AML-193 (cell line): ENCODE results near the gene CEP112.

Source experiments
- DNase-seq, 2 experiments: peaks; one replicate each; lab custom pipeline; 2025; lab: John Stamatoyannopoulos, UW

Gene CEP112

GRCh38 chr17:65638221-65638975, 553.5 kb downstream of the CEP112 start:
- no peak for DNase-seq

DNA sequence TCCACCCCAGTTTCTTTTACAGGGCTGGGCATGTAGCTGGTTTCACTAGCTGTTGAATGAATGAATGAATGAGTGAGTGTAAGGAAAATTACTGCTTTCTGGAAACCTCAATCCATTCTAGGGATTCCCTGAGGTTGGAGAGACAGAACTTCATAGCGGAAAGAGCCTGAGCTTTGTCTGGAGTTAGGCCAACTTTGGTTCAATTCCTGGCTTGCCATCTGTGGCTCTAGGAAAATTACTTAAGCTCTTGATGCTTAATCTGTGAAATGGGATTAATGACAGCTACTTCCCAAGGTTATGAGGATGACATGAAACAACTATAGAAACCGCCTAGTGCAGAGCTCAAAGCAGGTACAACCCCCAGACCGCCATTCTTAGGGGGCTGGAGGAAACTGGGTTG, 554.1 kb downstream of the CEP112 start:
- DNase-seq: no peak

- DNase-seq: no peak
Observed at GRCh38 chr17:65634533-65634932, 557.4 kb downstream of the CEP112 start.

GRCh38 chr17:65633988-65634387, 557.9 kb downstream of the CEP112 start:
- DNase-seq: no peak

GRCh38 chr17:65633146-65633881, 558.6 kb downstream of the CEP112 start:
- no peak for DNase-seq

- DNase-seq: no peak
Observed at GRCh38 chr17:65630502-65630901, 561.4 kb downstream of the CEP112 start.

DNA sequence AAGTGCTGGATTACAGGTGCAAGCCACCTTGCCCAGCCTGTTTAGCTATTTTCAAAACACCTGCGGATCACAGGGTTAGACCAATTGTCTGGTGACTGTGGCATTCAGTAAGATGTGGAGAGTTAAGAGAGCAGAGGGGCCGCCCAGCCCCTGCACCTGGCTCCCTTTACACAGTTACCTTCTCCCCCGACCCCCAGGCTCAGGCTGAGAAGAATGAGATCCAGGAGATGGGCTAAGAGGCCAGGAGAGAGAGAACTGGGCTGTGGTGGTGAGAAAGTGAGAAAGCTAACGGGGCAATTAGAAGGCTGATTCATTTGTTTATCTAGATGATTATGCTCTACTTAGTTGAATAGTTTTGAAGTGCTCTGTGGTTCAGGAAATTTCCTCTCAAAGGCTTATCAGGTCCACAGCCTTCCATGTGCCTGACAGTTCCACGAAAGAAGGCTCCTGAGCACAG, 562.7 kb downstream of the CEP112 start:
- no peak for DNase-seq

- no peak for DNase-seq
Observed at GRCh38 chr17:65628644-65629036, 563.3 kb downstream of the CEP112 start.

DNA sequence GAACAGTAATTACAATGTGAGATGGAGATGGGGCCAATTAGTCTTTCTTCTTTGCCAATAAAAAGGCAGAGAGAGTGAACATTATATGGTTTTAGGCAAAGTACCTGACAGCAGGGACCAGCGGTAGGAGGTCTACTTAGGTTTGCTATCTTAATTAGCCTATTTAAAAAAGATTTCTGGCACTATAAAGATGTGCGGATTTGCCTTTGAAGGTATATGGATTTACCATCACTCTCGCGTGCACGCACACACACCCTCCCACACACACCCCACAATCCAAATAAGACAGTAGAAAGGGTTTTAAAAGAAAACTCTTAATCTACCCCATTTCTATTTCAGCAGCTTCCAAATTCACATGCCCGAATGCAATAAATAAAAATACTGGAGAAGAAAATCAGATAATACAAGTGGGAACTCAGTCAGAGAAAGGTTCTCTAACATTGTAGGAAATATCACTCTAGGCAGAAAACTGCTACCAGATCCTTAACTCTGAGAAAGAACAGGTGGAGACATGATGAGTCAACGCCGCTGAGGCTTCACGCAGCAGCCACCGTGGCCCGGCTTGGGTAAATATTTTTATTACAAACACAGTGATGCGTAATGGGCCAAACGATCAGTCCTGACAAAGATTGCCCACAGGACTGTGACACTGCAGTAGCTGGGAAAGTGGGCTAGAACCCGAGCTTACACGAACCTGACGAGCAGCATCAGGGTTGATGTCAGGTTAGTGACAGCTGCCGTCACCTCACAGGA, 563.9 kb downstream of the CEP112 start:
- no peak for DNase-seq

- no peak for DNase-seq
Observed at GRCh38 chr17:65627108-65627507, 564.8 kb downstream of the CEP112 start.

- no peak for DNase-seq
Observed at GRCh38 chr17:65626451-65626850, 565.5 kb downstream of the CEP112 start.

GRCh38 chr17:65618516-65618915, 573.4 kb downstream of the CEP112 start:
- DNase-seq: no peak

GRCh38 chr17:65617496-65617895, 574.4 kb downstream of the CEP112 start:
- DNase-seq: no peak

GRCh38 chr17:65609749-65610148, 582.2 kb downstream of the CEP112 start:
- no peak for DNase-seq

- DNase-seq: no peak
Observed at GRCh38 chr17:65609286-65609685, 582.6 kb downstream of the CEP112 start.

- no peak for DNase-seq
Observed at GRCh38 chr17:65604070-65604469, 587.9 kb downstream of the CEP112 start.

DNA sequence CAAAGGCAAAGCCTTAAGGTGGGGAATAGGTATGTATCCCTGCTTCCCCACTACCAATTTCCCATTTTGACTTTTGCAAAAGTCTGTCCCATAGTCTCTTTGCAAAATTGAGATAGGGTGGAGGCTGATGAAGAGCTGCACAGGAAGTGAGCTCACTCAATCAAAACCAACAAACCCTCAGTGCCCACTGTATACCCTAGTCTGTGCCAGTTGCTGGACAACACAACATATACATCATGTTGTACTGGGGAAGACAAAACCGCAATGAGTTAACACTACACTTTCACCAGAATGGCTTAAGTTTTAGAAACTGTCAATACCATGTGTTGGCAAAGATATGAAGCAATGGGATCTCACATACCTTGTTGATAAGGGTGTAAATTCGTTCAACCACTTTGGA, 590.1 kb downstream of the CEP112 start:
- DNase-seq: no peak

GRCh38 chr17:65601145-65601544, 590.8 kb downstream of the CEP112 start:
- no peak for DNase-seq

DNA sequence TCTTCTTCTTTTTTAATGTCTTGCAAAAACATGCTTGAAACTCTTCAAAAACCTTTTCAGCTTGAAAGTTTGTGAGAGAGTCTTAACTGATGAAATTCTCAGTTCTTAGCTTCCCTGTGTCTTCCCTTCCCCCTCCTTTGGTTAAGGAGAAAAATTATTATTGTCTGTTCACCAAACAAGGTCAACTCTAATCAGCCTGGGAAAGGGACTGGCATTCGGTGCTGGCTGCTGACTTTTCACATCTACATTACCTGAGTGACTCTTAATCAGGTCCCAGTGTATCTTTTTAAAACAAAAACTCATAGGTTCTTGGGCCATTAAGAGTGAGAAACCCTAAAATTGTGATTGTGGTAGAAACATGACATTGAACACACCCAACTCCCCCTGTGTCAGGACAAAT, 591.4 kb downstream of the CEP112 start:
- DNase-seq: no peak

DNA sequence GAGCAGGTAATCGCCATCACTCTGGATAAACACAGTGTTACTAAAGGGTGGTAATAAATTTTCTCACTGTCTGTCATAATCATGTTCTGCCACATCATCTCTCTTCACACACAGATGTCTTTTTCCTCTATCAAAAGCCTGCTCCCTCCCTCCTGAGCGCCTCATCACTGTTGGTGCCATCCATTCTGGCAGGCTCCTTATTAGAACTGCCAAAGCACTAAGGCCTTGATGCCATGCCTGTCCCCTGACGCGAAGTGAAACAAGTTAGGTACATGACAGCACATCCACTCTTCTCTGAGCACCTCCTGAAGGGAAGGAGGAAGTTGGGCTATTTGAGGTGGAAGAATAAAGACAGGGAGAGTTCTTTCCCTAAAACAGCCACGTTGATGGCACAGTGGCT, 592.3 kb downstream of the CEP112 start:
- no peak for DNase-seq

- DNase-seq: no peak
Observed at GRCh38 chr17:65598746-65599145, 593.2 kb downstream of the CEP112 start.

DNA sequence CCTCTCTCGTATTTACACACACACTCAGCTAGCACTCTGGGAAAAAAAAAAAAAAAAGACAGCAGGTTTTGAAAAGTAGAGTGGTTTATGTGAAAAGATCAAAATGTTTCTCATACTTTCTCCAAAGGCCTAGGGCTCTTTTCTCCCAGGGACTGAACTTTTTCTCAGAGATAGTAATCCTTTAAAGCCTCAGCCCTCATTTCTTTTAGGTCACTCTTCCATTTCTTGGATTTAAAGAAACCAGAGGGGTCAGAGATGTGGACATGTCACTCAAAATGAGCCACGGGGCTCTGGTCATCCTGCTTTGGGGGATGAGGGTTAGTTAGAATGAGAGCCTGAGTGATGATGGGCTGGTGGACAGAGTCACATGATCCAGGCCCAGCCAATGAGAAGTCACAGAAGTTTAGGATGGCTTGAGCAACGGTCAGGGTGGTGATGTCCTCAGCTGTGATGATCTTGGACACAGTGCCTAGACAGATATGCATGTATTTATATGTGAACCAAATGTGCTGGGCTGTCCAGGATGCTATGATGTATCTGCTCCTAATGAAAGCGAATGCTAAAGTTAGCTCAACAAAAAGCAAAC, 596.8 kb downstream of the CEP112 start:
- DNase-seq: no peak
